Common myeloid progenitor, CD34-positive (primary cell): ENCODE results near the gene ATF7.

Experiments
- CTCF ChIA-PET: fragments of 350-600 bp; sonication (Branson Sonifier 250); formaldehyde crosslinking; loops from one replicate; lab custom pipeline; 2021; ENCODE audit warnings: antibody characterized with exemption; lab: Charles Lee
- POLR2A ChIA-PET: fragments of 350-600 bp; sonication (Branson Sonifier 250); formaldehyde crosslinking; loops from one replicate; lab custom pipeline; 2021; ENCODE audit warnings: antibody characterized with exemption; lab: Charles Lee
- DNase-seq, 3 donors: peaks; one replicate each; pipeline versions ENCODE4 v3.0.0 to v3.0.0-alpha.2; 2013
- H3K27ac ChIP-seq, 2 experiments: 1 replicate in 1 of 2; 2 replicates in 1 of 2; pipeline ENCODE4 v1.7.0; 2013; ENCODE audit warnings: inconsistent platforms in 2 of 2, low read length in 2 of 2, mild to moderate bottlenecking in 2 of 2, low read depth in 1 of 2, moderate library complexity in 1 of 2; ENCODE audit not compliant: severe bottlenecking in 2 of 2, insufficient read depth in 1 of 2, poor library complexity in 1 of 2
- H3K27me3 ChIP-seq, 5 experiments: replicated peaks in 2 of 5; 1 replicate in 3 of 5; 2 replicates in 2 of 5; pipeline versions ENCODE4 v1.6.1 to v1.7.0; 2013; ENCODE audit warnings: low read length in 4 of 5, mild to moderate bottlenecking in 2 of 5, moderate library complexity in 2 of 5, inconsistent platforms in 1 of 5; ENCODE audit not compliant: insufficient read depth in 5 of 5, control insufficient read depth in 4 of 5
- H3K36me3 ChIP-seq, 4 experiments: 1 replicate in 2 of 4; 2 replicates in 2 of 4; pipeline versions ENCODE4 v1.6.1 to v1.7.0; 2013; ENCODE audit warnings: low read length in 3 of 4, control low read depth in 1 of 4, mild to moderate bottlenecking in 1 of 4; ENCODE audit not compliant: control insufficient read depth in 4 of 4, insufficient read depth in 4 of 4
- H3K4me1 ChIP-seq, 4 experiments: 1 replicate in 3 of 4; 2 replicates in 1 of 4; pipeline versions ENCODE4 v1.6.1 to v1.7.1; 2013; ENCODE audit warnings: low read length in 3 of 4, mild to moderate bottlenecking in 3 of 4, control low read depth in 1 of 4, inconsistent platforms in 1 of 4, moderate library complexity in 1 of 4; ENCODE audit not compliant: control insufficient read depth in 4 of 4, insufficient read depth in 4 of 4; ENCODE audit errors: control extremely low read depth in 1 of 4
- H3K4me3 ChIP-seq, 7 experiments: 1 replicate in 4 of 7; 2 replicates in 3 of 7; pipeline versions ENCODE4 v1.5.1 to v1.7.0; 2013; ENCODE audit warnings: mild to moderate bottlenecking in 7 of 7, low read length in 6 of 7, moderate library complexity in 6 of 7, inconsistent platforms in 2 of 7, low read depth in 2 of 7, control low read depth in 1 of 7; ENCODE audit not compliant: insufficient read depth in 4 of 7, control insufficient read depth in 1 of 7; ENCODE audit errors: extremely low read depth in 1 of 7
- H3K9me3 ChIP-seq, 5 experiments: 1 replicate in 4 of 5; 2 replicates in 1 of 5; pipeline versions ENCODE4 v1.6.1 to v1.7.1; 2013; ENCODE audit warnings: low read length in 4 of 5, mild to moderate bottlenecking in 2 of 5, inconsistent platforms in 1 of 5, low read depth in 1 of 5, moderate library complexity in 1 of 5; ENCODE audit not compliant: control insufficient read depth in 4 of 5, insufficient read depth in 2 of 5; ENCODE audit errors: control extremely low read depth in 1 of 5
- WGBS: methylation state at CpG from one replicate; pipeline ENCODE4 v1.1.5; 2013; ENCODE audit not compliant: insufficient coverage; 5-methylcytosine and 5-hydroxymethylcytosine counted together

ATF7 gene

GRCh38 chr12:53589423-53589822, 36.8 kb downstream of the ATF7 start:
- WGBS: 83% methylated on average over 1 of the region's 3 CpGs
- Histone ChIP-seq H3K9me3 (no peaks in the 10 kb centered on the region), H3K4me1 (peaks cover 0 to 13% (median 6%) of the 10 kb centered on the region in 4 experiments), H3K4me3 (no peak overlapping the region), H3K27ac (no peak overlapping the region), H3K36me3 (peaks cover 0 to 7% (median 2%) of the 10 kb centered on the region in 4 experiments), H3K27me3 (no peaks in the 10 kb centered on the region)
- ChIA-PET CTCF (interaction anchor here (1.0 to 1.9 kb wide), 4 partner anchors 11 to 46 kb away, joined by 3 to 7 read pairs (median 4); no protein-coding TSS in a partner anchor), POLR2A (no interaction called here)
- no peak for DNase-seq

GRCh38 chr12:53588123-53588522, 38.1 kb downstream of the ATF7 start:
- no peaks in the 10 kb centered on the region for H3K9me3 ChIP-seq
- no CpG with 5 or more reads among the region's 3 CpGs for WGBS
- H3K36me3 ChIP-seq: peaks cover 0 to 7% (median 2%) of the 10 kb centered on the region in 4 experiments
- ChIA-PET POLR2A (no interaction called here), CTCF (interaction anchor here (1.4 to 2.8 kb wide), 3 partner anchors 9 to 44 kb away, joined by 4 to 8 read pairs (median 7); no protein-coding TSS in a partner anchor)
- no peak overlapping the region for H3K27ac ChIP-seq
- no peaks in the 10 kb centered on the region for H3K27me3 ChIP-seq
- peaks cover 0 to 13% (median 6%) of the 10 kb centered on the region in 4 experiments for H3K4me1 ChIP-seq
- DNase-seq: no peak
- H3K4me3 ChIP-seq: no peak overlapping the region

- ChIA-PET CTCF (interaction anchor here (1.4 to 2.8 kb wide), 3 partner anchors 13 to 43 kb away, joined by 4 to 8 read pairs (median 4); no protein-coding TSS in a partner anchor), POLR2A (interaction anchor here (0.7 kb wide), 1 partner anchor 18 kb away, joined by 3 read pairs; no protein-coding TSS in a partner anchor)
- H3K27ac ChIP-seq: no peak overlapping the region
- H3K9me3 ChIP-seq: no peaks in the 10 kb centered on the region
- H3K4me3 ChIP-seq: no peak overlapping the region
- WGBS: 88% methylated on average over 7 of the region's 8 CpGs
- no peak for DNase-seq
- peaks cover 0 to 7% (median 2%) of the 10 kb centered on the region in 4 experiments for H3K36me3 ChIP-seq
- peaks cover 0 to 11% (median 5%) of the 10 kb centered on the region in 4 experiments for H3K4me1 ChIP-seq
- H3K27me3 ChIP-seq: no peaks in the 10 kb centered on the region
Measured at GRCh38 chr12:53586745-53587144, 39.4 kb downstream of the ATF7 start.

- POLR2A ChIA-PET: no interaction called here
Measured at GRCh38 chr12:53585448-53586125, 40.6 kb downstream of the ATF7 start.

GRCh38 chr12:53579545-53579955, 46.6 kb downstream of the ATF7 start:
- DNase-seq: no peak
- WGBS: 94% methylated on average over 3 of the region's 5 CpGs

More at GRCh38 chr12:53585448-53586125, 40.6 kb downstream of the ATF7 start:
- H3K27ac ChIP-seq: no peak overlapping the region
- H3K4me1 ChIP-seq: peaks cover 0 to 5% (median 1%) of the 10 kb centered on the region in 4 experiments
- no peaks in the 10 kb centered on the region for H3K9me3 ChIP-seq
- H3K36me3 ChIP-seq: peaks cover 0 to 7% (median 2%) of the 10 kb centered on the region in 4 experiments
- CTCF ChIA-PET: interaction anchor here (2.8 kb wide), 1 partner anchor 14 kb away, joined by 8 read pairs; no protein-coding TSS in a partner anchor
- WGBS: 100% methylated on average over 2 of the region's 2 CpGs
- no peaks in the 10 kb centered on the region for H3K27me3 ChIP-seq
- DNase-seq: no peak
- H3K4me3 ChIP-seq: no peak overlapping the region

GRCh38 chr12:53578783-53579182, 47.4 kb downstream of the ATF7 start:
- POLR2A ChIA-PET: interaction anchor here (0.6 kb wide), 1 partner anchor 270 kb away, joined by 3 read pairs; no protein-coding TSS in a partner anchor
- no peak overlapping the region for H3K27ac ChIP-seq

More at GRCh38 chr12:53579545-53579955, 46.6 kb downstream of the ATF7 start:
- no peaks in the 10 kb centered on the region for H3K27me3 ChIP-seq
- ChIA-PET POLR2A (interaction anchor here (0.7 kb wide), 1 partner anchor 61 kb away, joined by 3 read pairs; no protein-coding TSS in a partner anchor), CTCF (interaction anchor here (1.5 kb wide), 1 partner anchor 10 kb away, joined by 7 read pairs; no protein-coding TSS in a partner anchor)
- no peak overlapping the region for H3K4me3 ChIP-seq
- H3K9me3 ChIP-seq: no peaks in the 10 kb centered on the region
- H3K4me1 ChIP-seq: peaks cover 0 to 9% (median 3%) of the 10 kb centered on the region in 4 experiments
- no peak overlapping the region for H3K27ac ChIP-seq
- peaks cover 2 to 7% (median 5%) of the 10 kb centered on the region in 4 experiments for H3K36me3 ChIP-seq

More at GRCh38 chr12:53578783-53579182, 47.4 kb downstream of the ATF7 start:
- peaks cover 2 to 7% (median 4%) of the 10 kb centered on the region in 4 experiments for H3K36me3 ChIP-seq
- H3K4me3 ChIP-seq: no peak overlapping the region
- no peaks in the 10 kb centered on the region for H3K27me3 ChIP-seq
- CTCF ChIA-PET: interaction anchor here (0.6 to 1.5 kb wide), 2 partner anchors 10 to 41 kb away, joined by 3 to 7 read pairs; no protein-coding TSS in a partner anchor
- no peaks in the 10 kb centered on the region for H3K9me3 ChIP-seq
- H3K4me1 ChIP-seq: peaks cover 0 to 9% (median 3%) of the 10 kb centered on the region in 4 experiments
- 100% methylated on average over 3 of the region's 5 CpGs for WGBS
- DNase-seq: no peak
